GM21619 (cell line): ENCODE measurements around the gene KIAA0753.

Experiments used
- ATAC-seq: cut with Tn5 transposase; IDR thresholded peaks from one replicate; pipeline ENCODE4 v1.9.1; 2021; ENCODE audit not compliant: unreplicated experiment

Gene KIAA0753

DNA sequence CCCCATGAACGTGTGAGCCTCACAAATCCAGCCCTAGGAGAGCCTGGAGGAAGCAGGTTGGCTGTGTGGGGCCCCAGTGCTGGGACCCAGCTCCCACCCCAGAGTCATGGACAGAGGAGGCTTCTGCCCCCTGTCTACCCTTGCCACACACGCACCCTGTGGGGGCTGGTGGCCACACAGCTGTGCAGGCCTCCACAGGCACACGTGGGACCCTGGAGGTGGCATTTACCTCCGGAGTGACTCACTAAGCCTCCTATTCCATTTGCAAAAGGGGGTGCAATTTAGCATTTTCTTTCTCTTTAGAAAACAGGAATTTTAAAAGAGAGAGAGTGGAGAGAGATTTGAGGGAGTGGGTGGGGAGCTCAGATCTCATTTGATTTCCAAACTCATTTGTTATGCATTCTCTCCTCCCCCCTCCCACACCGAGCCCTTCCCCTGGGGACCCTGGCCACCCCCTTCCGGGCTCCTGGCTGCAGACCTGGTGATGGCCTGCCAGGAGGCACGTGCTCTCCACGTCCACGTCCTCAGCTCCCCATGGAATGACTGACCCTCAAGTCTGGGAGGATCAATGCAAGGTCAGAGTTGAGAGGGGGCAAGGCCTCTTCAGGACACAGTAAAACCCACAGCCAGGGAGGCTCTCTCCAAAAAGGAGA, 91.0 kb downstream of the KIAA0753 start:
- ATAC-seq: no peak

- peak; percentile 70 for ATAC-seq
Measured at GRCh38 chr17:6548578-6549330, 91.8 kb downstream of the KIAA0753 start.

GRCh38 chr17:6548034-6548433, 92.5 kb downstream of the KIAA0753 start:
- no peak for ATAC-seq

DNA sequence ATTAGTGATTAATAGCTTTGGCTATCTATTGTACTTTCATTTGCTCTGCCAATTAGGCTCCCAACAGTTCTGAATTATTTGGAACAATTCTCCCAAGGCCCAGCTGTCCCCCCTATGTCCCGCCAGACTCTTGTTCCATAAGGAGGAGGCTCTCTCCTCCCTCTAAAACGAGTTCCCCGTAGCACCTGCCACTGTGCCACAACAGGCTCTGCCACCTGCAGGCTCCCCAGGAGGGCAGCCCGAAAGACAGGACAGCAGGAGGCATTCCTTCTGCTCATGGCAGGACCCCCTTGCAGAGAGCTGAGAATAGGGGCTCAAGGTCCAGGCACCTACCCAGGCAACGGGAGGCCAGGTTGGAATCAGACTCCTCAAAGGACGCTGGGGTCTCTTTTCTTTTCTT, 93.2 kb downstream of the KIAA0753 start:
- no peak for ATAC-seq

DNA sequence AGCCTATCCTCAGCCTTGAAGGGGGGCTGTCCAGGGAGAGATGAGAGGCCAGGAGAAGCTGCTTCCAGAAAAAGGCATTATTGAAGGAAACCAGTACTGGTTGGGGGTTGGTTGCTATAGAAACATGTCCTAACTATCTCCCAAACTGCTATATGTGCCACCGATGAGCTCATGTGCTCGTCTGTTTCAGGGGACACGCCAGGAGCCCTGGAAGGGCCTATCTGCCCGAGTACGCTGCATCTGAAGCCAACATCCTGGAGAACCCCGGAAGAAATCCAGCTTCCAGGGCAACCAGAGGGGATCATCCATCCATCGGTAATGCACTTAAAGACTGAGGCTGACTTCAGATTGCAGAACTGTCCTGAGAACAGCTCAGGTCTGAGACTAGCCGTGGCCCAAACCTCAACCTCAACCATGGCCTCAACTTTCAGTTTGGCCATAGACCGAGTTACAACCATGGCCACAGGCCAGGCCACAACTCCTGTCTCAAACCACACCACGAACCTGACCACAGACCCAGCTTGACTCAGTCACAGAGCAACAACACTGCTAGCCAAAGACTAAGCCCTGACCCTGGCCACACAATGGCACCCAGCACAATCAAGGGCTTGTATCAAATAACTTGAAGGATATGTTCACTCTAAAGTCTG, 94.3 kb downstream of the KIAA0753 start:
- ATAC-seq: no peak

DNA sequence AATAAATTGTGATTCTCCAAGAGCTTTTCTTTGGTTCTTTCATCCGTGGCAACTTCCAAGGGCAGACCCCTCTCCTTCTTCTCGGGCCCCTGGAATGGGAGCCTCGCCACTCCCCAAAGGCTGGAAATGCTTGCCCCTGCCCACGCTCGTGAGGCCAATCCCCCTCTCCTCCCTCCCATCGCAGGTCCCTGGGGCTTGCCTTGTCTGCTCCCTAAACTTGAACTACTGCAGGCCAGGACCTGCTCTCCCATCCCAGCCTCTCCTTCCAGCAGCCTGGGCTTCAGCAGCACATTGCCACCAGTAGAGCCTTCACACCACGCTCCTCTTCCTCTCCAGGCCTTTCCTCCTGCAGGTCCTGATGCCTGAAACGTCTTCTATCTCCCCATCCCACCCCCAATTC, 95.2 kb downstream of the KIAA0753 start:
- ATAC-seq: no peak

- no peak for ATAC-seq
Measured at GRCh38 chr17:6544011-6544370, 96.5 kb downstream of the KIAA0753 start.

DNA sequence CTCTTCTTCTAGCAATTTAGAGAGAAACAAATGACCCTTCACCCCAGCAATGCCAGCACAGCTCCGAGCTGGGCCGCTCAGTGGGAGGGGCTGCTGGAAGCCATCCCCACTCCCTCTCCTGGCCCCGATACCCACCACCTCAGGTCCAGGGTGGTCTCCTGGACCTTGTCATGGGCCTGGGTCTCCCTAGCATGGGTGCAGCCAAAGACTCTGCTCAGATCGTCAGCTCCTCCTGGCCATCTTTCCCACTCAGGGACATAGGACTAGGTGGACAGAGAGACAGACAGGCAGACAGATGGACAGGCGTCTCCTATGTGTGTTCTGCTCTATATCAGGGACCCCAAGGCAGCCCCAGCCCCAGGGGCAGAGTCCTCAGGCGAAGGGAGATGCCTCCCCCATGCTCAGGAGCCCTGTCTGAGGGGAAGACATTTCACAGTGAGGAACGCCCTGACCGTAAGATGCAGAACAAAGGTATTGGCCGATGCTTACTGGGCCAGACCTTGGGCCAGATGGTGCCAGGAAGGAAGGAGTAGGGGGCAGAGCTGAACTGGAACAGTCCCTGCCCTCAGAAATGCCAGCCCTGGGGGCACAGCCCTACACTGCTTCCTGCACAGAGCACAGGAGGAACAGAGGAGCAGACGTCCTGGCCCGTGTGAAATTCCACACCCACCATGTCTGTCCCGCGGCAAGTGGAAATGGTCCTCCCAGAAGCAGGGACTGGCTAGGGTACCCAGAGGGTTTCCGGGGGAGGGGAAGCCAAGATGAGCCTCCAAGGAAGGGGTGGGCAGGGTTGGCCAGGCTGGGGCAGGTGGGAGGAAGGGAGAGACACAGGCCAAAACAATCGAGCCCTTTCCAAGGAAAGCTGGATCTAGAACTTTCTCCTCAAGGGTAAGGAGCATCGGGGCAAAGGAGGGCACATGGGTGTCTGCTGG, 97.2 kb downstream of the KIAA0753 start:
- ATAC-seq: no peak

- no peak for ATAC-seq
Measured at GRCh38 chr17:6542577-6542976, 97.9 kb downstream of the KIAA0753 start.

GRCh38 chr17:6541886-6542285, 98.6 kb downstream of the KIAA0753 start:
- no peak for ATAC-seq

DNA sequence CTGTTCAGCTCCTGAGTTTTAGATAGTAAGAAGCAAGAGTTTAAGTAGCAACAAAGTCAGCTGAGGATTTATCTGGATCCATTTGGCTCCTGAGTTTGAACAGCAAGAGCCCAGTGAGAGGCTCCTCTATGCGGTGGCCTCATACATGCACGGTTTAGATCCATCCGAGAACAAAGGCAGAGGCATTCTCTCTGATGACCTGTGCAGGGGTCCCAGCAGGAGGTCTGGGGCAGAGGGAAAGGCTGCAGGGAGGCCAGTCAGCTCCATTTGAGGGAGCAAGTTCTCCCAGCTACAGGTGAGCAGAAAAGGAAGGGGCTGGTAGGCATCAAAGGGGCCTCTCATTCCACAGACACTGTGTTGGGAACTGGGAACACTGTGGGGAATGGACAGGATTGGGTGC, 100.6 kb downstream of the KIAA0753 start:
- no peak for ATAC-seq

- no peak for ATAC-seq
Measured at GRCh38 chr17:6536566-6537065, 103.9 kb downstream of the KIAA0753 start.

GRCh38 chr17:6536053-6536452, 104.5 kb downstream of the KIAA0753 start:
- ATAC-seq: no peak

- ATAC-seq: no peak
Measured at GRCh38 chr17:6534846-6535514, 105.5 kb downstream of the KIAA0753 start.

GRCh38 chr17:6532441-6532885, 108.0 kb downstream of the KIAA0753 start:
- ATAC-seq: no peak

DNA sequence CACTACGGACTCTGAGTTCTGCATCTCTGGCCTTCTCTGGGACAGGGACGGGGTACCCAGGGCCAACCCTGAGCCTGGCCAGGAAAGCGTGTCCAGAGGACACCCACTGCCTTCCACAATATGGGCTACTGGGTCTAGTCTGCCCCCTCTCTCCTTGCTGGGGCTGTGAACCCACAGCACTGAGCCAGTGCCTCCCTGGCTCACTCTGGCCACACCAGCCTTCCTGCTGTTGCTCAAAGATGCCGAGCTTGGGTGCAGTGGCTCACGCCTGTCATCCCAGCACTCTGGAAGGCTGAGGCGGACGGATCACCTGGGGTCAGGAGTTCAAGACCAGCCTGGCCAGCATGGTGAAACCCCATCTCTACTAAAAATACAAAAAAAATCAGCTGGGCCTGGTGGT, 108.9 kb downstream of the KIAA0753 start:
- no peak for ATAC-seq

- no peak for ATAC-seq
Measured at GRCh38 chr17:6530324-6530920, 110.1 kb downstream of the KIAA0753 start.

DNA sequence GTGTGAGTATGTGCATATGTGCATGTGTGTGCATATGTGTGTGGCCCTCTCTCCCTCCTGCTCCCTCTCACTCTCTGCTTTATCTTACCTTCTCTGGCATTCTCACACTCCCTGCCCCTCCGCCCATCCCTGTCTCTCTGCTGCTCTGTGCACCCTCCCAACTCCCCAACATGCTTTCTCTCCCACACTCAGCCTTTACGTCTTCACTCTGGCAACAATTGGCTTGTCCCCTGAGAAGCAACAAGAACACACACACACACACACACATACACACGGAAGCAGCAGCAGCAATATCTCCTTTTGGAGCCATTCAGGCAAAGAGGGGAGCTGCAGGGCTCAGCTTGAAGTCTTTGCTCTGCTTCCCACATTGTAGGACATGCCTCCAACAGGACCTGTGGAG, 112.0 kb downstream of the KIAA0753 start:
- no peak for ATAC-seq
